COLO668 (cell line): ENCODE data around the gene ACTG2.
"Not testable (repeated sequence)": the region's sequence is repeated elsewhere in the genome, so short reads cannot be mapped to it uniquely, and the experiment has no call there.

Experiments
- DNase-seq: peaks from one replicate; lab custom pipeline; 2025; ENCODE audit not compliant: unreplicated experiment; lab: John Stamatoyannopoulos, UW

Gene ACTG2

GRCh38 chr2:73892631-73893329 lies at the start of gene ACTG2:
Gene ACTG2, plus strand, starts transcription at chr2:73893008. Its CDS starts 8,304 bp downstream, at chr2:73901312.
- DNase-seq = no peak

DNA sequence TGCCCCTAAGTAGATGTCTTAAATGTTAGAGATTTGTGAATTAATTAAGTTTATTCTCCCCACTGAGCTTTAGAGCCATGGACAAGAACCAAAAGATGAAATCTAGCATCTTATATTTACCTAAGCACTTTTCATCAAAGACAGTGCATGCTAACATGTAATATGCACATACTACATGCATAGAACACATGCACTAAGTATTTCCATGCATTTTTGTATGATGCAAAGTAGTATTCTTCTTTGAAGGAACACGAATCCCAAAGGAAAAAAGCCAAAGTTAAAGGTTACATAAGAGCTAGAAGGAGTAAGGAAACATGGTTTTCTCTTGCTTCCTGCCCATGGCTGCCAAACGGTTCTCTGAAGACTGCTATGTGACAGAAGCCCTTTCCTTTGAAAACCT lies 48.7 kb upstream of the ACTG2 start:
- no peak for DNase-seq

GRCh38 chr2:73850009-73850408 lies 42.8 kb upstream of the ACTG2 start:
- DNase-seq = no peak

DNA sequence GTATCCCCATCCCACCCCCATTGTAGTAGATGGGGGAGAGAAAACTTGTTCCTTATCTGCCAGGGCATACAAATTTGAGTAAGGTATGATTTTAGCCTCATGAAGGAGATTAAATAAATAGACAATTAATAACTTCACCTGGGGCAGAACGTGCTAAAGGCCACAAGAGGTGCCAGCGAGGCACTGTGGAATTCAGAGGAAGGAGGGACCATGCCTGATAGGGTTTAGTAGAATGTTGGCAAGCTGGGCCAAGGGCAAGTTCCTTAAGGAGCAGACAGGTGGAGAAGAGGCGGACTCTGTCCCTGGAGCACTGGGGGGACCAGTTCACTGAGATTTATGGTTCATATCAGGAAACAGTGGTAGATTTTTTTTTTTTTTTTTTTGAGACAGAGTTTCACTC lies 41.5 kb upstream of the ACTG2 start:
- DNase-seq = peak; percentile 5

GRCh38 chr2:73852020-73852419 lies 40.8 kb upstream of the ACTG2 start:
- no peak for DNase-seq

- no peak for DNase-seq
Observed at GRCh38 chr2:73855526-73855925, 37.3 kb upstream of the ACTG2 start.

GRCh38 chr2:73856214-73856613 lies 36.6 kb upstream of the ACTG2 start:
- no peak for DNase-seq

DNA sequence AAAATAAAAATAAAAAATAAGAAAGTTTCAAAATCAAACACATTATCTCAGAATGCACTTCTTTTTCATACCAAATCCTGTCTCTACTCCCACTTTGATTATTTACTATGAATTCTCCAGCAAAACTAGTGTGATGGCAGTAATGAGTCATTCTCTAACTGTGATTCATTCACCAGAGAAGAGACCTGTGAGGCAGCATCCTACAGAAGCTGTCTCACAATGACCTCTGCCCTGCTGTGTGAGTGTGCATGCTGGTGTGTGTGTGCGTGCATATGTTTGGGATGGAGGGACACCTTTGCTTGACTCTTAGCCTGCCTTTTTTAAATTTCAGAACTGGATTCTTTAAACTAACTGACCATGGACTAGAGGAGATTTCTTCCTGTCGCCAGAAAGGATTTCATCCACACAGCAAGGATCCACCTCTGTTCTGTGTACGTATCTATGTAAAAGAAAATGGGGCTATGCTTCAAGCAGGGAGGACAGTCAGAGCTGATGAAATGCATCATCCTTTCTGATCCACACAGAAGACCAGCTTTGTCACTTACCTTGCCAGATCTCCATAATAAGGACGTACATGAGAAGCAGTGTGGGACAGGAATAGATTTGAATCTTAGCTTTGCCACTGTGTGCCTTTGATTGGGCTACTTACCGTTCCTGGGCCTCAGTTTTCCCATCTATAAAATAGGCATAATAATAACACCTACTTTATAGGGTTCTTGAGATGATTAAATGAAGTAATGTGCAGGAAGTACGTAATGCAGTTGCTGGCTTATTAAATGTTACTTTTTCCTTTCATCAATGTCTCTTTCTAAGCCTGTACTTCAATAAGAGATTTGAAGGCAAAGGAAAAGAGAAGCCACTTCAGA lies 32.9 kb upstream of the ACTG2 start:
- DNase-seq = no peak

GRCh38 chr2:73862987-73863386 lies 29.8 kb upstream of the ACTG2 start:
- DNase-seq = no peak

DNA sequence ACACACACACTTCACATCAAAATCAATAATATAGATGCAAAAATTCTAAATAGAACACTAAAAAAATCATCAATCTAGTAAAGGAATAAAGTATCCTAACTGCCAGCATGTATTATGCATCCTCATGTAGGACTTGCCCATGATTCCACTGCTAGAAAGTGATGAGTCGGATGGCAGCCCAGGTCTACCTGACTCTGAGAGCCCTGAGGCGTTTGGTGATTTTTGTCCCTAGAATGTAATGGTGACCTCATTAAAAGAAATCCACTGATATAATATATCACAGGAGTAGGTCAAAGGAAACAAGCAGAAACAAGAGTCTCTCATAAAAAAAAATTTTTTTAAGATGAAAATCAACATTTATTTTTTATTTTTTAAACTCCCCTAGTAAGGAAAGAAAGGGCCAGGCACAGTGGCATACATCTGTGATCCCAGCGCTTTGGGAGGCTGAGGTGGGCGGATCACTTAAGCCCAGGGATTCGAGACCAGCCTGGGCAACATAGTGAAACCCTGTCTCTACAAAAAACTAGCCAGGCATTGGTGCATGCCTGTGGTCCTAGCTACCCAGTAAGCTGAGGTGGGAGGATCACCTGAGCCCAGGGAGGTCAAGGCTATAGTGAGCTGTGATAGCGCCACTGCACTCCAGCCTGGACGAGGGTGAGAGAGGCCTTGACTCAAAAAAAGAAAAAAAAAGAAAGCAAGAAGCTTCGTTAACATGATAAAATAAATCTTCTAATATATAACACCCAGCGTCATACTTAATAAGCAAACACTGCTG lies 24.4 kb upstream of the ACTG2 start:
- DNase-seq = no peak

DNA sequence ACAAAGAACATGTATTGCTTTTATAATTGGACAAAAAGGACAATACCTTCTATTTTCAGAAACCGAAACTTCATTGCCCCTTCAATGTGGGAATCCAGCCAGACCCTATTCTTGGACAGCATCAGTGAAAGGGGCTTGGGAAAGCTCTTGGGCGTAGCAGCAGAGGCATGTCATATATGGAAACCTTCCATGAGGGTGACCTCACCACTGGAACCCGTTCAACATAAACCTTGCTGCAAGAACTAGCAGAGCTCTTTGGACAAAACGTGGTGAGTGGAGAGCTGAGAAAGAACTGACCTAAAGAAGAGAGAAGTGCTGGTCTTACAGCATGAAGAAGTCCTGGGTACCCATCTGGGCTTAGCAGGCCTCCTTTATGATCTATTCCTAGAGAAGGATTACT lies 22.7 kb upstream of the ACTG2 start:
- DNase-seq = no peak

DNA sequence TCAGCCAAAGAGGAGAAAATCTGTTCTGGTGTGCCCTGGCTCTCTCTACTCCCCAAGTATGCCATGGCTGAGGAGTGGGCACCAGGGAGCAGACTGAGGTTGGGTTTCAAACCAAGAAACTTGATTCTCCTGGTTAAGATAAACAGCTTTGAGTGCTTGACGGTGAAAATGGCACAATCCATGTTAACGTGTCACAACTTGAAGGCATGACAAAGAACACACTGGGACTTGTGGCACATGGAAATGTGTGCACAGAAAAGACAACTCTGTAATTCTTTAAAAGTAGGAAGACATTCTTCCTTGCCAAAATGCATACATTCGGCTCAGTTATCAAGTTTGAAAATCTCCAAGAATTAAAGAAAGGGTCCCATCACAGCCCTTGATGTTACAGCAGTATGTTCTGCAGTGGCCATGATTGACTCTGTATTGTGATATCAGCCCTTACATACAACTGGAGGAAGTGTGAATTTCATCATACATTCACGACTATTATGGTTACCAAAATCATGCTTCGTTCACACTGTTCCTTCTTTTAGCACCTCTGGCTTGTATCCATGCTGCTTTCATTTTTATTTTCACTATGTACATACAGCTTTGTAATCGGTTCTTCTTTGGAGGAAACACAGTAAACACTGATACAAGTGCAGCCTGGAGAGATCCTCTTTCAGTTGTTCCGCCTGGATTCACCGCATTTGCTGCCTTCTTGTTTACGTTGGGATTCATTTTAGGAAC lies 15.6 kb upstream of the ACTG2 start:
- DNase-seq = peak; percentile 8

DNA sequence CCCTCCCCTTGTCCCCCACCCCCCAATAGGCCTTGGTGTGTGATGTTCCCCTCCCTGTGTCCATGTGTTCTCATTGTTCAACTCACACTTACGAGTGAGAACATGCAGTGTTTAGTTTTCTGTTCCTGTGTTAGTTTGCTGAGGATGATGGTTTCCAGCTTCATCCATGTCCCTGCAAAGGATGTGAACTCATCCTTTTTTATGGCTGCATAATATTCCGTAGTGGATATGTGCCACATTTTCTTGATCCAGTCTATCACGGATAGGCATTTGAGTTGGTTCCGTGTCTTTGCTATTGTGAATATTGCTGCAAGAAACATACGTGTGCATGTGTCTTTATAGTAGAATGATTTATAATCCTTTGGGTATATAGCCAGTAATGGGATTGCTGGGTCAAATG lies 14.8 kb upstream of the ACTG2 start:
- not testable (repeated sequence) for DNase-seq

DNA sequence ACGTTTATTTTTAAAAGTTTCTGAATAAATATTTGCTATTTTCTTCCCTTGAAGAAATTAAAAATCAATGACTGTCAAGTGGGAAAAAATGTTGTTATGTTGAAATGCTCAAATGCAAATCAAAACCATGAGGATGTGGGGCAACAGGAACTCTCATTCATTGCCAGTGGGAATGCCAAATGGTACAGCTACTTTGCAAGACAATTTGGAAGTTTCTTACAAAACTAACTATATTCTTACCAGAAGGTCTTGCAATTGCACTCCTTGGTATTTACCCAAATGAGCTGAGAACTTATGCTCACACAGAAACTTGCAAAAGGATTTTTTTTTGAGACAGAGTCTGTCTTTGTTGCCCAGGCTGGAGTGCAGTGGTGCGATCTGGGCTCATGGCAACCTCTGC lies 7.4 kb upstream of the ACTG2 start:
- no peak for DNase-seq

- no peak for DNase-seq
Observed at GRCh38 chr2:73886357-73886756, 6.5 kb upstream of the ACTG2 start.

GRCh38 chr2:73887596-73888353 lies 5.0 kb upstream of the ACTG2 start:
- DNase-seq = not testable (repeated sequence)

DNA sequence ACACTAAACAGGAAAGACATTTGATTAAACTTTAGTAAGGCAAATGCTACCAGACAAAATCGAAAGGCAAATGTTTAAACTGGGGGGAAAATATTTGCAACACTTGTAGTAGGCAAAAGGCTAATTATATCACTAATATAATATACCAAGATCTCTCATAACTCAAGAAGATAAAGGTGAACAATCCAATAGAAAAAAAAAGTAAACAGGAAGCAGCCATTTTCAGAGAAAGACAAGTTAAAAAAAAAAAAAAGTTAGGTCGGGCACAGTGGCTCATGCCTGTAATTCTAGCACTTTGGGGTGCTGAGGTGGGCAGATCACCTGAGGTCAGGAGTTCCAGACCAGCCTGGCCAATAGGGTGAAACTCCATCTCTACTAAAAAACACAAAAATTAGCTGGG lies 4.4 kb upstream of the ACTG2 start:
- DNase-seq = no peak

- no peak for DNase-seq
Observed at GRCh38 chr2:73889206-73889605, 3.6 kb upstream of the ACTG2 start.

DNA sequence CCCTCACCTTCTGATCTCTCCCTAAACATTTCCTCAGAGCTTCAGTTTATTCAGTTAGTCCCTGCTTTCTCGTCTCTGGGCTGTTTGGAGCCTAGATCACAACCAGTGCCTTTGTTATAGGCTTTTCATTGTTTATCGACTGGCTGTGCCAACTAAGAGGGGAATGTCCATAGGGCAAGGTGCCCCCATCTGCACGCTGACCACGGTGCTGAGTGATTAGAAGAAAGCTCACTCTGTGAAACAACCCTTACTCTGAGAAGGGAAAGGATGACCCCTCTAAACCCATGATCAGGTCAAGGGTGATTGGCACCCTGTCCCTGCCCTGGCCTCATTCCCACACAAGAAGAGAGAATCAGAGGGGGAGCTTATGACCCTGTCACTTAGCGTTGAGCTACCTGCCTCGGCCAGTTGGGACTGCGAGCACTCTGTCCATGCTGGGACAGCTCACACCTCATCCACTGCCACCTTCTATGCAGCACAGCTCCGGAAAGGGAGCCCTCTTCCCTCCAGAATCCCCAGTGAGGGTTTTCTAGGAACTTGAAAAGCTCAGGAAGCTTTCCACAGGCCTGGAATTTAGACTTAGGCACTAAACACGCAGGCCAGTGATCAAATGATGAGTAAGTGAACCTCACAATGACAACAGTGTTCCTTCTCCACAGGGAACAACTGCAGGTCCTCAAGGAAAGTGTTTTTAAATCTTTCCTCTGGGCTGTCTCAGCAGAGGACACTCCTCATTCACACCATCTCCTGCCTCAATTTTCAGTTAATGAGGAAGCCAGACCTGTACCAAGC lies 2.3 kb upstream of the ACTG2 start:
- no peak for DNase-seq
